ENCODE results near the gene CFAP54.

Gene CFAP54

DNA sequence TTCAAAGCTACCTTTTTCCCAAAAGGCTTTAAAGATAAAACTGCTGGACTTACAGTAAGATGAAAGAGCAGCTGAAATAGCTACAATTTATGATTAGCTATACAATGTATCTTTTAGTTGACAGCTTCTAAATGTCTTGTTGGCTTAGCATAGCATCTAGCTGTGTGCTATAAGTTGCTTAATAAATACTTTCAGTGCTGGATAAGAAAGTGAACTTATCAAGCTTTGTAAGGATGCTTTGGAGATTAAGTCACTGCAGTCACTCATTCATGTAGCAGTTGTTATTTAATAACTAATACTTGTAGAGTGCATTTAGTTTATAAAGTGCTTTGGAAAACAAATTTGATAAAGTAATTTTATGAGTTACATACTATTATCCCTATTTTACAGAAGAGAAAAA is 14.6 kb downstream of the CFAP54 start:
- H3K79me2 ChIP-seq (ENCODE audit: control insufficient read depth, low read length), result no peaks in the 10 kb centered on the region
- no peaks in the 10 kb centered on the region for H3F3A ChIP-seq (ENCODE audit: control insufficient read depth, insufficient read depth)
- TF ChIP-seq EZH2phosphoT487 (IDR thresholded peaks at IDR 0.05; ENCODE audit: borderline replicate concordance, low read length), result no peak
- TF ChIP-seq, protein P1, sequence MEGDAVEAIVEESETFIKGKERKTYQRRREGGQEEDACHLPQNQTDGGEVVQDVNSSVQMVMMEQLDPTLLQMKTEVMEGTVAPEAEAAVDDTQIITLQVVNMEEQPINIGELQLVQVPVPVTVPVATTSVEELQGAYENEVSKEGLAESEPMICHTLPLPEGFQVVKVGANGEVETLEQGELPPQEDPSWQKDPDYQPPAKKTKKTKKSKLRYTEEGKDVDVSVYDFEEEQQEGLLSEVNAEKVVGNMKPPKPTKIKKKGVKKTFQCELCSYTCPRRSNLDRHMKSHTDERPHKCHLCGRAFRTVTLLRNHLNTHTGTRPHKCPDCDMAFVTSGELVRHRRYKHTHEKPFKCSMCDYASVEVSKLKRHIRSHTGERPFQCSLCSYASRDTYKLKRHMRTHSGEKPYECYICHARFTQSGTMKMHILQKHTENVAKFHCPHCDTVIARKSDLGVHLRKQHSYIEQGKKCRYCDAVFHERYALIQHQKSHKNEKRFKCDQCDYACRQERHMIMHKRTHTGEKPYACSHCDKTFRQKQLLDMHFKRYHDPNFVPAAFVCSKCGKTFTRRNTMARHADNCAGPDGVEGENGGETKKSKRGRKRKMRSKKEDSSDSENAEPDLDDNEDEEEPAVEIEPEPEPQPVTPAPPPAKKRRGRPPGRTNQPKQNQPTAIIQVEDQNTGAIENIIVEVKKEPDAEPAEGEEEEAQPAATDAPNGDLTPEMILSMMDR (IDR thresholded peaks at IDR 0.05; ENCODE audit: low read depth, low read length, poor library complexity, severe bottlenecking), result no peak
- no peaks in the 10 kb centered on the region for H3K27me3 ChIP-seq (ENCODE audit: control insufficient read depth, low read length)
- H3K4me1 ChIP-seq (ENCODE audit: control insufficient read depth, low read length), result peaks cover 14% of the 10 kb centered on the region
- H3K9me2 ChIP-seq (replicated peaks; ENCODE audit: control insufficient read depth, low read length), result no peaks in the 10 kb centered on the region
- H3K4me3 ChIP-seq (ENCODE audit: low read length), result no peak overlapping the region
- no peaks in the 10 kb centered on the region for H3K9me3 ChIP-seq (ENCODE audit: control insufficient read depth, insufficient read depth, low read length)
- H4K20me1 ChIP-seq (ENCODE audit: control insufficient read depth, insufficient read depth, low read depth, low read length), result no peaks in the 10 kb centered on the region
- H3K36me3 ChIP-seq (ENCODE audit: control insufficient read depth, low read length), result no peaks in the 10 kb centered on the region
- H3K27ac ChIP-seq (ENCODE audit: low read depth, low read length), result no peak overlapping the region
- no peak overlapping the region for H3K4me2 ChIP-seq (ENCODE audit: low read length)

DNA sequence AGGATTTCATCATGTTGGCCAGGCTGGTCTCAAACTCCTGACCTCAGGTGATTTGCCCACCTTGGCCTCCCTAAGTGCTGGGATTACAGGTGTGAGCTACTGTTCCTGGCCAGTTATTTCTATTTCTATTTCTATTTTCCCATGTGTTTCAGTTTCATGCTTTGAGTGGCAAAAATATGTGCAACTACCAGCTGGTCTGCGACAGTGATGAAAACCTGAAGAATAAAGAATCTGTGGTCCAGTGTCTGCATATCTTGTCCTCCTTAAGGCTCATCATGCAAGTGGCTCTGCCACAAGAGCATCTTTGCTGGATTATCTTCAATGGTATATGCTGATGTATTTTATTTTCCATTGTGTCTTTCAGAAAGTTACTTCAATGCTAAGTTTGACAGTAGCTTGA is 17.4 kb downstream of the CFAP54 start:
- Histone ChIP-seq H3K36me3 (ENCODE audit: control insufficient read depth, low read length) (no peaks in the 10 kb centered on the region), H3K9me3 (ENCODE audit: control insufficient read depth, insufficient read depth, low read length) (no peaks in the 10 kb centered on the region), H3K9me2 (replicated peaks; ENCODE audit: control insufficient read depth, low read length) (no peaks in the 10 kb centered on the region), H3K4me2 (ENCODE audit: low read length) (no peak overlapping the region), H3K4me3 (ENCODE audit: low read length) (no peak overlapping the region), H3K27ac (ENCODE audit: low read depth, low read length) (no peak overlapping the region), H4K20me1 (ENCODE audit: control insufficient read depth, insufficient read depth, low read depth, low read length) (no peaks in the 10 kb centered on the region), H3F3A (ENCODE audit: control insufficient read depth, insufficient read depth) (no peaks in the 10 kb centered on the region), H3K4me1 (ENCODE audit: control insufficient read depth, low read length) (peaks cover 1% of the 10 kb centered on the region), H3K79me2 (ENCODE audit: control insufficient read depth, low read length) (no peaks in the 10 kb centered on the region), H3K27me3 (ENCODE audit: control insufficient read depth, low read length) (no peaks in the 10 kb centered on the region)
- TF ChIP-seq EZH2phosphoT487 (IDR thresholded peaks at IDR 0.05; ENCODE audit: borderline replicate concordance, low read length), result no peak
- TF ChIP-seq, protein P1 (IDR thresholded peaks at IDR 0.05; ENCODE audit: low read depth, low read length, poor library complexity, severe bottlenecking), result no peak

DNA sequence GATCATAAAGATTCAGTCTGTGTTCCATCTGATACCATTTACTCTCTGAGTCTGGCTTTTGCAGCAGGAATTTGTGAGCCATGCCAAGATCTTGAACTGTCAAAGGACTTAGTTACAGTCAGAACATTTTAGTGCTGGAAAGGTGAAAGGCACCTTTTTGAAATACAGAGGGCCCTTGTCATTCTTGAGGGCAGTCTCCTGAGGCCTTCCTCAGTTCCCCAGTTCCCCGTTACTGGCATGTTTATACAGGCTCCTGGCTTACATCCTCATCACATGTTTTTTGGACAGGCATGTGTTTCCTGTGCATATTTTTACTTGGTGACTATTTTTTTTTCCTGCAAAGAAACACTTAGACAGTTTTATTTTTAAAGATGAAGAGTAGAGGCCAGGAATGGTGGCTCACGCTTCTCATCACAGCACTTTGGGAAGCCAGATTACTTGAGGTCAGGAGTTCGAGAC is 21.0 kb downstream of the CFAP54 start:
- Histone ChIP-seq H3K4me3 (ENCODE audit: low read length) (no peak overlapping the region), H3K4me1 (ENCODE audit: control insufficient read depth, low read length) (peaks cover 11% of the 10 kb centered on the region), H3K4me2 (ENCODE audit: low read length) (no peak overlapping the region), H3F3A (ENCODE audit: control insufficient read depth, insufficient read depth) (no peaks in the 10 kb centered on the region), H3K79me2 (ENCODE audit: control insufficient read depth, low read length) (no peaks in the 10 kb centered on the region), H3K9me2 (replicated peaks; ENCODE audit: control insufficient read depth, low read length) (no peaks in the 10 kb centered on the region), H3K27ac (ENCODE audit: low read depth, low read length) (no peak overlapping the region), H3K9me3 (ENCODE audit: control insufficient read depth, insufficient read depth, low read length) (no peaks in the 10 kb centered on the region), H4K20me1 (ENCODE audit: control insufficient read depth, insufficient read depth, low read depth, low read length) (no peaks in the 10 kb centered on the region), H3K36me3 (ENCODE audit: control insufficient read depth, low read length) (no peaks in the 10 kb centered on the region), H3K27me3 (ENCODE audit: control insufficient read depth, low read length) (no peaks in the 10 kb centered on the region)
- no peak for TF ChIP-seq EZH2phosphoT487 (IDR thresholded peaks at IDR 0.05; ENCODE audit: borderline replicate concordance, low read length)
- TF ChIP-seq, protein P1 (IDR thresholded peaks at IDR 0.05; ENCODE audit: low read depth, low read length, poor library complexity, severe bottlenecking), result no peak
